GM18951 (cell line): ENCODE results near the gene ZKSCAN8.
A peak's percentile ranks its signal among the peaks of the same experiment; 100 is the strongest.

Experiments used
- POLR2A ChIP-seq: IDR thresholded peaks from 4 replicates; pipeline ENCODE4 v1.6.1; 2011; ENCODE audit warnings: mild to moderate bottlenecking; ENCODE audit not compliant: insufficient read length, insufficient read depth; ENCODE audit errors: extremely low read depth
- in situ Hi-C: fragments of 300-500 bp; cut with MboI; formaldehyde crosslinking; loops from one replicate; pipeline ENCODE4 v1.12.0; 2022; ENCODE audit warnings: low sequenced_read_pairs, mixed read lengths, inconsistent platforms; ENCODE audit not compliant: unreplicated experiment

Gene ZKSCAN8

DNA sequence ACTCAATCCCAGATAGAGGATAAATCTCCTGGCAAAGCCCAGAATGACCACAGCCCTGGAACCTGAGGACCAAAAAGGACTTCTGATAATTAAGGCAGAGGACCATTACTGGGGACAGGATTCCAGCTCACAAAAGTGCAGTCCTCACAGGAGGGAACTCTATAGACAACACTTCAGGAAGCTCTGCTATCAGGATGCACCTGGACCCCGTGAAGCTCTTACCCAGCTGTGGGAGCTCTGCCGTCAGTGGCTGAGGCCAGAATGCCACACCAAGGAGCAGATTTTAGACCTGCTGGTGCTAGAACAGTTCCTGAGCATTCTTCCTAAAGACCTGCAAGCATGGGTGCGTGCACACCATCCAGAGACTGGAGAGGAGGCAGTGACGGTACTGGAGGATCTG lies 16.3 kb upstream of the ZKSCAN8 start:
- TF ChIP-seq POLR2A, result no peak
- in situ Hi-C loops, result no loop called here

DNA sequence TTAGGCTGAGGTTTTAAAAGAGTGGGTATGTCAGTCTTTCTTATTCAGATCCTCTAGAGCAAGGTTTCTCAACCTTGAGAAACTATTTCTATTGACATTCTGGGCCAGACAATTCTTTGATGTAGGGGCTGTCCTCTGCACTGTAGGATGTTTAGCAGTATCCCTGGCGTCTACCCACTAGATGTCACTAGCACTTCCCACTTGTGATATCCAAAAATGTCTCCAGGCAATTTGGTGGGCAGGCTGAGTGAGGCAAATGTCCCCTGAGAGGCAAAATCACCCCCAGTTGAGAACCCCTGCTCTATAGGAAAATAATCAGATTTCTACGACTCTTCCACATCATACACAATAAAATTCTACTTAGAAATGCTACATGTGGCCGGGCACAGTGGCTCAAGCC lies 7.7 kb upstream of the ZKSCAN8 start:
- in situ Hi-C loops, result loop anchor here (10.0 kb wide), 1 partner anchor 221 kb away; no protein-coding TSS in a partner anchor

DNA sequence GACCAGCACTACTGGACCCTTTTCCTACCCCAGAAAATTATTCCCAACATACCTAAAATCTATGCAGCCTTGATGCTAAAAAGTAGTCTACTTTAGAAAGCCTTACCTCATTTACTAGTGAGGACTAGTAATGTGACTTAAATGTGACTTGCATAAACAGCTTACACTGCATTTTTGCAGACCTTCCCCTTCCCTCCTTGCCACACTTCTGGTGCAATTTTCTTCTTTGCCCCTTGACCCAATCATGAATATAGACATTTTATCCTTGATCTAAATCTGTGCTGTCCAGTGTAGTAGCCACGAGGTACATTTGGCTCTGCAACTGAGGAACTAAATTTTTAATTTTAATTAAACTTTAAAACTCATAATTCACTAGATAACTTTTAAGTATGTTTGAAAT lies 7.0 kb upstream of the ZKSCAN8 start:
- TF ChIP-seq POLR2A, result no peak
- in situ Hi-C loops, result loop anchor here (10.0 kb wide), 1 partner anchor 220 kb away; no protein-coding TSS in a partner anchor

More for the DNA sequence above, 7.7 kb upstream of the ZKSCAN8 start:
- TF ChIP-seq POLR2A, result no peak

DNA sequence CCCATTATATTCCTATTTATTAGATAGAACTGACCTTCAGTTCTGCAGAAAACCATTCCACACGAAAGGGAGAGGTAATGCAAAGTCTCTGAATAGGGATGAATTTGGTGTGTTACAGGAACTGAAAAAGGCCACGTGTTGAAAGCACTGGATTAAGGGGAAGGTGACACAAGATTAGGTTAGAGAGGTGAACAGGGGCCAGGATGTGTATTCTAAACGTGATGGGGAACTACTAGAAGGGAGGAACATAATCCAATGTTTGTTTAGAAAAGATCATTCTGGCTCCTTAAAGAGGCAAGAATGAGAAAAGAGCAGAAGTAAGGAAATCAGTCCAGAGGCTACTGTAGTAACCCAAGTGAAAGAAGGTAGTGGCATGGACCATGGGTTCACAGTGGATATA lies 6.3 kb upstream of the ZKSCAN8 start:
- in situ Hi-C loops, result loop anchor here (10.0 kb wide), 1 partner anchor 219 kb away; no protein-coding TSS in a partner anchor

DNA sequence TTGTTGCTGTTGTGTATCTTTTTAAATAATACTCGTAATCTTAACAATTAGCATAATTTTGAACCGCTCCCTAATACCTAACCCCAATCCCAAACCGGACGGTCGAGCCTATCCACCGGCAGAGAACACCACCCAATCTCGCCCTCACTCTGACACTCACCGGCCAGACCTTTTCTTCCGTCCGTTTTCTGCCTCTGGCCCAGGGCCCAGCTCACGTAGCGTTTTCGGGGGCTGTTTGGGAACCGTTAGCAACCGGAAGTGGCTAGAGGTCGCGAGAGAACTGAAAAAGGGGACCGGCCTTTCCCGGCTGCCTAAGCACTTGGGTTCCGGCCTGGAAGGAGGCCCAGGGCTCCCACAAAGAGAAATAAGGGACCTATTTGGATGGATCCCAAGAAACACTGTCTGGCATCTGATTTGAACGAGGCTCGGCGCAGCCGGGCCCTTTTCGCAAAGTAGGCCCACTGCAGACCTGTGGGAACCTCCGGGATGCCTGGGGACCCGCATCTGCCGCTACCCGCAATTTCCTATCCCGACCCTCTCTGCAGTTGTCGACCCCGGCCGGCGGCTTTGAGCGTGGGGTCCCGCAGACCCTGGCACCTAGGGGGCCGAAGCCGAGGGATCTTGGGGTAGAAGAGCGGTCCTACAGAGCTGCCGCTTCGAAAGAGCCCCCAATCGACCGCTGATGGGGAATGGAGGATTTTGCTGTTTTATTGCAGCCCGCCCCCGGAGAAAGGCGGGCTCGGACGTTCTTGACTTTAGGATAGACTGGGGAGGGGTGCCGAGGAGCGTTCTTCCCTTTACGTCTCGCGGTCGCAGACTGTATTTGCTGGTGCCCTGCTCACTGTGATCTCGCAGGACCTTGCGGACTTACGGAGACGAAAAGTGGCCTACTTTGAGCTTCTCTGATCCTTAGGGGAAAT lies 4.8 kb upstream of the ZKSCAN8 start:
- in situ Hi-C loops, result loop anchor here (10.0 kb wide), 1 partner anchor 218 kb away; no protein-coding TSS in a partner anchor
- peak; percentile 73 for TF ChIP-seq POLR2A

More for the DNA sequence above, 6.3 kb upstream of the ZKSCAN8 start:
- no peak for TF ChIP-seq POLR2A

DNA sequence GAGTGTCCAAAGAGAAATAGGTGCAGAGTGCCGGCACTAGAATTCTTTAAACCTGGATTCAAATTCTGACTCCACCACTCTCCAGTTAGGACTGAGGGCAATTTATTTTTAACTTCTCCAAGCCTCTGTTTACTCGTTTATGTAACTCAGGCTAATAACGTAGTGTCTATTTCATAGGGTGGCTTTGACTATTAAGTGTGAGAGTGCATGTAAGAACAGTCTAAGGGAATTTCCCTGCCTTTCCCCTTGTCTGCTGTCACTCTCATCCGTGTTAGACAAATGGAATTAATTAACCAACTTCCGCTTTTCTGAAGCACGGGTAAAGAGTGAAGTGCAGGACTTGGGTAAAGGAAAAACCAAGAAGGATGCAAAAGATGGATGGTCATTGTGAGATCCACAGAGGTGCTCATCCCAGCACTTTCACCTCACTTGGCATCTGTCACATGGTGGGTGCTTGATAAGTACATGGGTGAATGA lies 4.1 kb upstream of the ZKSCAN8 start:
- in situ Hi-C loops, result loop anchor here (10.0 kb wide), 1 partner anchor 217 kb away; no protein-coding TSS in a partner anchor
- TF ChIP-seq POLR2A, result no peak

DNA sequence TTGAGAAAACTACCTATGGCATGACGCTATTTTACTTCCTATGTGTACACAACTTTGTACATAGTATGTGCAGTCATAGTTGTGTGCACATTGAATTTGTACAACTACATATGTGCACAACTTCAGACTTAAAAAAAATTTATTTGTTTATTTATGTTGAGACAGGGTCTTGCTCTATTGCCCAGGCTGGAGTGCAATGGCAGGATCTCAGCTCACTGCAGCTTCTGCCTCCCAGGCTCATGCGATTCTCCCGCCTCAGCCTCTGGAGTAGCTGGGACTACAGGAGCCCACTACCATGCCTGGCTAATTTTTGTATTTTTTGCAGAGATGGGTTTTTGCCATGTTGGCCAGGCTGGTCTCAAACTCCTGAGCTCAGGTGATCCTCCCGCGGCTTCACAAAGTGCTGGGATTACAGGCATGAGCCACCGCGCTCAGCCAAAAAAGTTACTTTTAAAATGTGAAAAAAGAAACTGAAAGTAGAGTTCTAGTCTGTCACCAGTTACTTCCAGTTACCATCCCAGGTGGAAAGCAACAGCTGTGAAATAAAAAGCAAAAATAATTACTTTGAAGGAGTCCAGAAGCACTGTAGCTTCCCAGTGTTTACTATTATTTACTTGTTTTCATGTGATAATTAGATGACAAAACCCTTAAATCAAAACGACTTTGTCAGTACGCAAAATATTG lies 1.7 kb upstream of the ZKSCAN8 start:
- no peak for TF ChIP-seq POLR2A
- in situ Hi-C loops, result loop anchor here (10.0 kb wide), 1 partner anchor 215 kb away; no protein-coding TSS in a partner anchor

DNA sequence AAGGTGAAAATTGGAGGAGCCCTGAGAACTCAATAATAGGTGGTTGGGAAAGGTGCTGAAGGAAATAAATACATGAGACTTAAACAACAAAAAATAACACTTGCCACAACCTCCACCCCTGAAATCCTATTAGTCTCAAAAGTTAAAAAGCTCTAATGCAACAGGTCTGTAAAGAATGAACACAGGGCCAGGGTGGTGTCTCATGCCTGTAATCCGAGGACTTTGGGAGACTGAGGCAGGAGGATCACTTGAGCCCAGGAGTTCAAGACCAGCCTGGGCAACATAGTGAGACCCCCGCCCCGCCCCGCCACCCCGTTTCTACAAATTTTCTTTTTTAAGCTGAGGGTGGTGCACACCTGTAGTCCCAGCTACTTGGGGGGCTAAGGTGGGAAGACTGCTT lies 1.1 kb upstream of the ZKSCAN8 start:
- TF ChIP-seq POLR2A, result no peak
- in situ Hi-C loops, result no loop called here

DNA sequence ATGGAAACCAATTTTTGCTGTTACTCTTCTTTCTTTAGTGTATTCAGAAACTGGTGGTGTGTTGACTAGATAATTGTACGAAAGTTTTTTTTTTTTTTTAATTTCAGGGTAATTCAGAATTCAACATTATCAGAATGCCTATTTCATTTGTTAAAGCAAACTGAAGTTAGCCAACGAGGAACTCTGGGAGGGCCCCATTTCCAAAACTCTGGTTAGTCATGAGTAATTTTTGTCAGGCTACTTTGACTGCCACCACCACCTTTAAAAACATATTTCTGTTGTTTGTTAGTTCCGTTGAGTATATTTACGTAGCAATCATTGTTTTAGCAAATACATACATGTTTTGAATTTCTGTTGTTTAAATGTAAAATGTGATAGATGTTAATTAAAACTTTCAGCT lies 763 bp downstream of the ZKSCAN8 start:
- TF ChIP-seq POLR2A, result no peak
- in situ Hi-C loops, result no loop called here

DNA sequence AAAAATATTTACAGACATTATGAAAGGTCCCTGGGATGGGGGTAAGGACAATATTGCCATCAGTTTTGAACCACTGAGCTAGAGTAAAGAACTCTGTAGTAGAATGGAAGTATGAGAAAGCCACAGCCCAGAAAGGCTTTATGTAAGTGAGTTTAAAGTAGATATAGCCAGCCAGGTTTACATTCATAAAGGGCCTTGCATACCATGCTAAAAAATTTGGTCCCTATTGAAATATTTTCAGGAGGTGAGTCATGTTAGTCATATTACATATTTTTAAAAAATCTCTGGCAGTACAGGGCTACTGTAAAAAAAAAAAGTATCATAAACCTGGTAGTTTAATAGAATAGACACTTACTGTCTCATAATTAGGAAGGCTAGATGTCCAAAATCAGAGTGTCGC lies 3.5 kb downstream of the ZKSCAN8 start:
- in situ Hi-C loops, result no loop called here
- TF ChIP-seq POLR2A, result no peak

DNA sequence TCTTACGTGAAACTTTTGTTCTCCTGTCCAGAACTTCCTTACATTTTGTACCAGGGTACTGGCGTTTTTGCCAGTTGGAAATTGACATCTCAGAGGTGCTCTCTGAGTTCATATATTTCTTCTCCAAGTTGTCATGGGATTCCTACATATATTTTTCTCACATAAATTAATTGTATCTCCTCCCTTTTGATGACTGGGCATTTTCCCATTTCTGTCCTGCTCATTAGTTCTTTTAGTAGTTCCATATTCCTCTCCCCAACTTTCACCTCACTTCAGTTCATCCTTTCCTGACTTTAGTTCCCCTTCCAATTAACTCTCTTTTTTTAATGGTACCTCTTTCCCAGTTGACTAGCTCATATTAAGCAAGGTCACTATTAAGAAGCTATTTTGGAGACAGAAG lies 10.8 kb downstream of the ZKSCAN8 start:
- TF ChIP-seq POLR2A, result no peak
- in situ Hi-C loops, result no loop called here

DNA sequence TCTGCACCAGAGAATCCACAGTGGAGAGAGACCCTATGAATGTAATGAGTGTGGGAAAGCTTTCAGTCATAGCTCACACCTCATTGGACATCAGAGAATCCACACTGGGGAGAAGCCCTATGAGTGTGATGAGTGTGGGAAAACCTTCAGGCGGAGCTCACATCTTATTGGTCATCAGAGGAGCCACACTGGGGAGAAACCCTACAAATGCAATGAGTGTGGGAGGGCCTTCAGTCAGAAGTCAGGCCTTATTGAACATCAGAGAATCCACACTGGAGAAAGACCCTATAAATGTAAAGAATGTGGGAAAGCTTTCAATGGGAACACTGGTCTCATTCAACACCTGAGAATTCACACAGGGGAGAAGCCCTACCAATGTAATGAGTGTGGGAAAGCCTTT lies 11.9 kb downstream of the ZKSCAN8 start:
- no peak for TF ChIP-seq POLR2A
- in situ Hi-C loops, result no loop called here

DNA sequence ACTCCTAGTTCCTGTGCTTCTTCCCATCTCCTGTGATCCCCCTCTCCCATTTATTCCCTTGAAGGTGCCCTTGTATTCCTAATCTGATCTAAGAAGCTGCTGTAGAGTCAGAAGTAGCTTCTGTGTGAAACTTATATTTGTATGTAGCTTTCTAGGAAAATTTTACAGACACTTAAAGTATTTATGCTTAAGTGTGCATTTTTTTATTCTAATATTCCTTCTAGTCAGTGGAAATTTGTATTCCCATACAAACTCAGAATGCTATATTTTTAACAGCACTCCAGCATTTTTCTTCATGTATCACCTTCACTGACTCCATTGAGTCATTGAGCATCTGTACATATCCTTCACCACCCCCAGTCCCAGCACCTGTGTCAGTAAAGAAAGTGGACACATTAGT lies 12.7 kb downstream of the ZKSCAN8 start:
- in situ Hi-C loops, result no loop called here

DNA sequence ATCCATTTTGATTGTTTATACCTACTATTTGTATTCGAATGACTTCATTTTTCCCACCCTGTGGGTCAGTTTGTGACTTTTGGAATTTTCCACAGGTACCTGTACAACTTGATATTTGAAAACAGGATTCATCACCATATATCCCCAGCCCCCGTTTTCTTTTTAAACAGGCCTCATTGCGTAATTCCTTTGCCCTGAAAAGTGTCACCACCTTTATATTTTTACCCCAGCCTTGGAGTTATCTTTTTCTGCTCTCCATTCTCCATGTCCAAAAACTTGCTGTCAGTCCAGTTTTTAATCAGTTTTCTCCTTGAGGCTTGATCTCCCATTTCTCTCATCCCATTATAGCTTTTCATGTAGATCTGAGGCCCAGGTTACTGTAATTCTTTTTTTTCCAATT lies 16.6 kb downstream of the ZKSCAN8 start:
- no peak for TF ChIP-seq POLR2A
- in situ Hi-C loops, result no loop called here

More for the DNA sequence above, 12.7 kb downstream of the ZKSCAN8 start:
- no peak for TF ChIP-seq POLR2A
